ENCODE results near the gene PLPPR1.

Gene PLPPR1

DNA sequence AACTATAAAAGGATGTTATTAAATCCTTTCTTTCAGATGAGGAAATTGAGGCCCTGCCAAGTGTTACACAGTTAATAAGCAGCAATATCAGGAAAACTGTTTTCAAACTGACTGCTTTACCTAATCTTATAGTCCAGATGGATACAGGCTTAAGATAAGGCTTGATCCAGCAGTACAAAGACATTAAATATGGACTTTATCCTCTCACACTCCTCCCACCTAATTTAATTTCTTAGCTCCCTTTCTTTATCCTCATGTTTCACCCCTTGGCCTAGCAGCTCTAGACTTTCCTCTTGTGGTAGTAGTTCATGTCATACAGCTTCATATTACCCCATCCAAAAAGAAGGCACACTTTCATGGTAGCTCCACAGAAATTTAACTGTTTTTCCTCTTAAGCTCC, 191.8 kb downstream of the PLPPR1 start:
- in situ Hi-C loops (cut with MboI; ENCODE audit: low pct_unique_long_range_greater_than_20kb, low sequenced_read_pairs, unreplicated experiment), result no loop called here
- no peak for DNase-seq (ENCODE audit: low spot score)
- TF ChIP-seq, protein P1, sequence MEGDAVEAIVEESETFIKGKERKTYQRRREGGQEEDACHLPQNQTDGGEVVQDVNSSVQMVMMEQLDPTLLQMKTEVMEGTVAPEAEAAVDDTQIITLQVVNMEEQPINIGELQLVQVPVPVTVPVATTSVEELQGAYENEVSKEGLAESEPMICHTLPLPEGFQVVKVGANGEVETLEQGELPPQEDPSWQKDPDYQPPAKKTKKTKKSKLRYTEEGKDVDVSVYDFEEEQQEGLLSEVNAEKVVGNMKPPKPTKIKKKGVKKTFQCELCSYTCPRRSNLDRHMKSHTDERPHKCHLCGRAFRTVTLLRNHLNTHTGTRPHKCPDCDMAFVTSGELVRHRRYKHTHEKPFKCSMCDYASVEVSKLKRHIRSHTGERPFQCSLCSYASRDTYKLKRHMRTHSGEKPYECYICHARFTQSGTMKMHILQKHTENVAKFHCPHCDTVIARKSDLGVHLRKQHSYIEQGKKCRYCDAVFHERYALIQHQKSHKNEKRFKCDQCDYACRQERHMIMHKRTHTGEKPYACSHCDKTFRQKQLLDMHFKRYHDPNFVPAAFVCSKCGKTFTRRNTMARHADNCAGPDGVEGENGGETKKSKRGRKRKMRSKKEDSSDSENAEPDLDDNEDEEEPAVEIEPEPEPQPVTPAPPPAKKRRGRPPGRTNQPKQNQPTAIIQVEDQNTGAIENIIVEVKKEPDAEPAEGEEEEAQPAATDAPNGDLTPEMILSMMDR (IDR thresholded peaks at IDR 0.05; ENCODE audit: extremely low read depth, insufficient read depth, missing control alignments), result no peak

GRCh38 chr9:101225271-101225670, 196.7 kb downstream of the PLPPR1 start:
- in situ Hi-C loops (cut with MboI; ENCODE audit: low pct_unique_long_range_greater_than_20kb, low sequenced_read_pairs, unreplicated experiment), result no loop called here
- TF ChIP-seq, protein P1 (IDR thresholded peaks at IDR 0.05; ENCODE audit: extremely low read depth, insufficient read depth, missing control alignments), result no peak
- no peak for DNase-seq (ENCODE audit: low spot score)

DNA sequence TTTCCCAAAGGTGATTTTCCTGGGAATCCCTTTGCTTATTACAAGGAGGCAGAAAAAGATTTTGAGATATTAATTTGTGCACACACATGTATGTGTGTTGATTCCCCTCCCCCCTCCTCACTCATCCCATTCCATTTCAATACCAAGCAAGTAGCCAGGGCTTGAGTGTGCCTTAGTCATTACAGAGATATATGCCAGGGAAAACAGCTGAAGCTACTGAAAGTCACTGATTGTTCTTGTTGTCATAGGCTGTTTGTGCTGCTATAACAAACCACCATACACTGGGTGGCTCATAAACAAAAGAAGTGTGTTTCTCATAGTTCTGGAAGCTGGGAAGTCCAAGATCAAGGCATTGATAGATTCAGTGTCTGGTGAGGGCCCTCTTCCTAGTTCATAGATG, 197.6 kb downstream of the PLPPR1 start:
- TF ChIP-seq, protein P1 (IDR thresholded peaks at IDR 0.05; ENCODE audit: extremely low read depth, insufficient read depth, missing control alignments), result no peak
- in situ Hi-C loops (cut with MboI; ENCODE audit: low pct_unique_long_range_greater_than_20kb, low sequenced_read_pairs, unreplicated experiment), result no loop called here
- no peak for DNase-seq (ENCODE audit: low spot score)

DNA sequence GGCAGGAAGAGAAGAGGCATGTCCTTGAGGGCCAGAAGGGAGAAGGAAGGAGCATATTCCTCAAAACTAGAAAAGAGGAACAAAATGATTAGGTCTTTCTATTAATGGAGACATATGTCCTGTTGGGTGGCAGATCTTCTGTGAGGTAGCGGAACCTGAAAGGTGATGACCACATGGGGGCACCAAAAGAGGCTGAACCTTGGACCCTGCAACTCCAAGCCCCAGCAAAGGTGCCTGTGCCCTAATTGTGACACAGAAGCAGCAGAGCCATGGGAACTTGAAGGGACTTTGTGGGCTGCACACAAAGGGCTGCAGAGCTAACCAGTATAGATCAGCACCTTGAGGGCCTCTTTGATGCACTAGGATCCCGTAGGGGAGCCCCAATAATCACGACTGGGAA, 198.3 kb downstream of the PLPPR1 start:
- TF ChIP-seq, protein P1 (IDR thresholded peaks at IDR 0.05; ENCODE audit: extremely low read depth, insufficient read depth, missing control alignments), result no peak
- in situ Hi-C loops (cut with MboI; ENCODE audit: low pct_unique_long_range_greater_than_20kb, low sequenced_read_pairs, unreplicated experiment), result no loop called here
- DNase-seq (ENCODE audit: low spot score), result no peak

DNA sequence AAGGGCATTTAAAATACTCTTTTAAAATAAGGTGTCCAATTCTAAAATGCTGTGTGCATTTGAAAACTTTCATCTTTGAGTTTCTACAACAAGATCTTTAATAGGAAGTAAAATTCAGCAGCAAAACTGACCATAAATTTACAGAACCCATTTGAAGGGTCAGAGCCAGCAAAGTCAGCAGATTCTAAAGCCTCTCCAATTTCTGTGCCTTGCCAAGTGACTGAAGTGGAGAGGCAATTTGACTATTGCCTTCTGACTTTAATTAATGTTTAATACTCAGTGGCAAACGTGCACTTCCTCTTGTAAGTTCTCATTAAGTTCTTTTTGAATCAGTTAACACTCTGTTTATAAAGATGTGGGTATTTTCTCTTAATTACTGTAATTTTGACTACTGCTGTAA, 201.1 kb downstream of the PLPPR1 start:
- no peak for DNase-seq (ENCODE audit: low spot score)
- in situ Hi-C loops (cut with MboI; ENCODE audit: low pct_unique_long_range_greater_than_20kb, low sequenced_read_pairs, unreplicated experiment), result no loop called here
- TF ChIP-seq, protein P1 (IDR thresholded peaks at IDR 0.05; ENCODE audit: extremely low read depth, insufficient read depth, missing control alignments), result no peak

DNA sequence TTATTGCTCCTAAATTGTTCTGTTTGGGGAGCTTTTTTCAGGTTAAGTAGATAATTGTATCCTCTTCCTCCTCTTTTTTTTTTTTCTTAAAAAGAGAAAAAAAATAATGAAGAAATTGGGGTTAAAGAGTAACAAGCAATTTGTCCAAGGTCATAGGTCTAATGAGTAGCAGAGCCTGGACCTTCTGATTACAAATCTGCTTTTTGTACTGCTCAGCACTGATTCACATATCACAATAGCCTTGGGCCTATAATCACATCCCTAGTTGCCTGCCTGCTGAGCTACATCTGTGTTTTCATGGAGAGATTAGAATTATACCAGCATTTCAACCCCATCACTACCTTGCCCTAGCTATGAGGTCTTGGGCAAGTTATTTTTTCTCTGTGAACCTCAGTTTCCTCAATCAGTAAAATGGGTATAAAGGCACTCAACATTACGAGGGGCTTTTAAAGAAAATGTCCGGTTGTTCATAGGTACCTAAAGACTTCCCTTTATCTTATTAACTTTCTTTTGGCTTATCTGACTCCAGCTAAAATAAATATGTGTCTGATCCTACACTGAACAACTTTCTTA, 204.0 kb downstream of the PLPPR1 start:
- no peak for DNase-seq (ENCODE audit: low spot score)
- in situ Hi-C loops (cut with MboI; ENCODE audit: low pct_unique_long_range_greater_than_20kb, low sequenced_read_pairs, unreplicated experiment), result no loop called here
- TF ChIP-seq, protein P1 (IDR thresholded peaks at IDR 0.05; ENCODE audit: extremely low read depth, insufficient read depth, missing control alignments), result no peak

Data from GM13977 (cell line).